Breast epithelium (tissue), 4 donors: ENCODE measurements around the gene SCFD1. TPM values are rescaled to one million over a fixed set of nuclear protein-coding genes. Genes with fewer than 3 reads are reported as not detected.

ENCODE experiments used
- DNase-seq, 2 donors: peaks; one replicate each; pipeline ENCODE4 v3.0.0-alpha.2; 2019; ENCODE audit warnings: low spot score in 2 of 2
- H3K27ac ChIP-seq, 2 donors: fragments of 200-600 bp; sonication (generic) in 1 of 2; one replicate each; pipeline ENCODE4 v1.5.1; 2016 to 2019; ENCODE audit warnings: mild to moderate bottlenecking in 1 of 2
- H3K27me3 ChIP-seq, 2 donors: fragments of 200-600 bp; sonication (generic) in 1 of 2; one replicate each; pipeline versions ENCODE4 v1.5.1 to v1.6.0; 2017 to 2019; ENCODE audit warnings: control low read depth in 1 of 2, mild to moderate bottlenecking in 1 of 2
- H3K36me3 ChIP-seq: fragments of 200-600 bp; one replicate; pipeline ENCODE4 v1.5.1; 2019
- H3K4me1 ChIP-seq, 2 donors: fragments of 200-600 bp; sonication (generic); one replicate each; pipeline ENCODE4 v1.5.1; 2016 to 2019; ENCODE audit warnings: control low read depth in 1 of 2
- H3K4me3 ChIP-seq, 3 donors: fragments of 200-600 bp; sonication (generic); 1 replicate in 2 of 3; 2 replicates in 1 of 3; pipeline ENCODE4 v1.5.1; 2016 to 2019; ENCODE audit warnings: mild to moderate bottlenecking in 3 of 3, moderate library complexity in 2 of 3
- H3K9me3 ChIP-seq, 2 donors: fragments of 200-600 bp; sonication (generic) in 1 of 2; one replicate each; pipeline ENCODE4 v1.5.1; 2016 to 2019; ENCODE audit warnings: control low read depth in 1 of 2
- CTCF ChIP-seq, 3 donors: fragments of 450-650 bp; IDR thresholded peaks; one replicate each; pipeline ENCODE4 v1.5.1; 2016 to 2017; ENCODE audit warnings: antibody characterized with exemption in 3 of 3, mild to moderate bottlenecking in 3 of 3, moderate library complexity in 3 of 3
- POLR2A ChIP-seq: fragments of 450-650 bp; IDR thresholded peaks from one replicate; pipeline ENCODE4 v1.6.1; 2016; ENCODE audit warnings: antibody characterized with exemption, mild to moderate bottlenecking, moderate library complexity
- POLR2AphosphoS5 ChIP-seq, 3 donors: sonication (generic); formaldehyde crosslinking; IDR thresholded peaks; one replicate each; pipeline ENCODE4 v1.6.1; 2017; ENCODE audit warnings: antibody characterized with exemption in 3 of 3
- intact Hi-C: fragments of 100-400 bp; cut with DNase I; formaldehyde crosslinking; loops from one replicate; pipeline ENCODE4 v1.15.1; 2023; ENCODE audit warnings: low total_unique reads
- total RNA-seq, 3 donors: library from RNA; depleted of rRNA; stranded (reverse); fragments of >200 nt; gene quantifications; one replicate each; pipeline ENCODE4 v1.1.0, GENCODE V29; 2016

SCFD1 gene
- total RNA-seq, 3 donors from 2014 or later: 64.6 to 93.1 (median 73.5) TPM

- Histone ChIP-seq H3K36me3 (no peaks in the 10 kb centered on the region), H3K9me3 (no peaks in the 10 kb centered on the region), H3K4me1 (no peaks in the 10 kb centered on the region), H3K4me3 (no peak overlapping the region), H3K27ac (no peak overlapping the region), H3K27me3 (no peaks in the 10 kb centered on the region)
- no peak for TF ChIP-seq CTCF (IDR thresholded peaks at IDR 0.05)
- TF ChIP-seq POLR2A: no peak
- no peak for TF ChIP-seq POLR2AphosphoS5 (IDR thresholded peaks at IDR 0.05)
- intact Hi-C loops: no loop called here
- no peak for DNase-seq
Observed at GRCh38 chr14:30587141-30587540, 35.0 kb upstream of the SCFD1 start.

GRCh38 chr14:30588873-30589272, 33.2 kb upstream of the SCFD1 start:
- no peak for DNase-seq
- Histone ChIP-seq H3K9me3 (no peaks in the 10 kb centered on the region), H3K36me3 (no peaks in the 10 kb centered on the region), H3K27ac (no peak overlapping the region), H3K27me3 (no peaks in the 10 kb centered on the region), H3K4me3 (no peak overlapping the region), H3K4me1 (no peaks in the 10 kb centered on the region)
- TF ChIP-seq POLR2A (no peak), CTCF (IDR thresholded peaks at IDR 0.05) (no peak), POLR2AphosphoS5 (IDR thresholded peaks at IDR 0.05) (no peak)
- intact Hi-C loops: no loop called here

- TF ChIP-seq POLR2A (no peak), CTCF (IDR thresholded peaks at IDR 0.05) (no peak), POLR2AphosphoS5 (IDR thresholded peaks at IDR 0.05) (no peak)
- Histone ChIP-seq H3K27me3 (no peaks in the 10 kb centered on the region), H3K9me3 (no peaks in the 10 kb centered on the region), H3K36me3 (no peaks in the 10 kb centered on the region), H3K4me3 (no peak overlapping the region), H3K27ac (no peak overlapping the region), H3K4me1 (no peaks in the 10 kb centered on the region)
- DNase-seq: no peak
- intact Hi-C loops: no loop called here
Observed at GRCh38 chr14:30596935-30597334, 25.2 kb upstream of the SCFD1 start.

- TF ChIP-seq CTCF (IDR thresholded peaks at IDR 0.05) (no peak), POLR2A (no peak), POLR2AphosphoS5 (IDR thresholded peaks at IDR 0.05) (no peak)
- intact Hi-C loops: no loop called here
- DNase-seq: no peak
- H3K36me3 ChIP-seq: no peaks in the 10 kb centered on the region
- no peaks in the 10 kb centered on the region for H3K4me1 ChIP-seq
- H3K27me3 ChIP-seq: no peaks in the 10 kb centered on the region
- no peak overlapping the region for H3K4me3 ChIP-seq
- H3K27ac ChIP-seq: no peak overlapping the region
- no peaks in the 10 kb centered on the region for H3K9me3 ChIP-seq
Observed at GRCh38 chr14:30597504-30597903, 24.6 kb upstream of the SCFD1 start.

- TF ChIP-seq POLR2A (no peak), POLR2AphosphoS5 (IDR thresholded peaks at IDR 0.05) (no peak), CTCF (IDR thresholded peaks at IDR 0.05) (no peak)
- no peak for DNase-seq
- H3K27ac ChIP-seq: no peak overlapping the region
- H3K4me3 ChIP-seq: no peak overlapping the region
- no peaks in the 10 kb centered on the region for H3K36me3 ChIP-seq
- H3K27me3 ChIP-seq: no peaks in the 10 kb centered on the region
- no peaks in the 10 kb centered on the region for H3K4me1 ChIP-seq
- no peaks in the 10 kb centered on the region for H3K9me3 ChIP-seq
- intact Hi-C loops: no loop called here
Observed at GRCh38 chr14:30600922-30601918, 20.9 kb upstream of the SCFD1 start.
